Neural cell (in vitro differentiated cells): ENCODE measurements around the gene EIF4B. TPM values are rescaled to one million over a fixed set of nuclear protein-coding genes. Genes with fewer than 3 reads are reported as not detected.

ENCODE experiments used
- H2AFZ ChIP-seq: fragments of 200-600, 300-800 bp; sonication (generic), shearing (Covaris generic); 2 replicates; pipeline ENCODE4 v1.6.0; 2014; ENCODE audit warnings: low read depth, mild to moderate bottlenecking, antibody characterized with exemption, low read length, moderate library complexity
- H3F3A ChIP-seq: fragments of 200-600 bp; shearing (Covaris generic); 2 replicates; pipeline ENCODE4 v1.6.1; 2016; ENCODE audit warnings: mild to moderate bottlenecking, moderate library complexity, mixed read lengths, antibody characterized with exemption, low read length; ENCODE audit not compliant: insufficient read depth, poor library complexity, severe bottlenecking
- H3K27ac ChIP-seq: fragments of 200-600, 300-800 bp; sonication (generic), shearing (Covaris generic); 2 replicates; pipeline ENCODE4 v1.5.1; 2014; ENCODE audit warnings: mild to moderate bottlenecking, low read length, moderate library complexity
- H3K27me3 ChIP-seq: fragments of 300-800, 200-600 bp; sonication (generic), shearing (Covaris generic); 2 replicates; pipeline ENCODE4 v1.6.0; 2014; ENCODE audit warnings: mild to moderate bottlenecking, low read depth, low read length, moderate library complexity; ENCODE audit not compliant: insufficient read depth
- H3K36me3 ChIP-seq: fragments of 300-800, 200-600 bp; sonication (generic), shearing (Covaris generic); 2 replicates; pipeline ENCODE4 v1.5.1; 2014; ENCODE audit warnings: mild to moderate bottlenecking, antibody characterized with exemption, low read length, moderate library complexity; ENCODE audit not compliant: insufficient read depth
- H3K4me2 ChIP-seq: fragments of 300-800, 200-600 bp; sonication (generic), shearing (Covaris generic); 2 replicates; pipeline ENCODE4 v1.6.0; 2014; ENCODE audit warnings: mild to moderate bottlenecking, low read length
- H3K4me3 ChIP-seq: fragments of 300-800, 200-600 bp; sonication (generic), shearing (Covaris generic); 2 replicates; pipeline ENCODE4 v1.5.1; 2014; ENCODE audit warnings: mild to moderate bottlenecking, low read length, moderate library complexity
- H3K79me2 ChIP-seq: fragments of 200-600 bp; shearing (Covaris generic); replicated peaks from 2 replicates; pipeline ENCODE4 v1.6.0; 2014; ENCODE audit warnings: mild to moderate bottlenecking, low read length, moderate library complexity; ENCODE audit not compliant: insufficient read depth
- H3K9ac ChIP-seq: fragments of 300-800, 200-600 bp; sonication (generic), shearing (Covaris generic); 2 replicates; pipeline ENCODE4 v1.6.1; 2016; ENCODE audit warnings: mild to moderate bottlenecking, low read length, mixed read lengths
- H3K9me2 ChIP-seq: fragments of 200-600 bp; shearing (Covaris generic); 2 replicates; pipeline ENCODE4 v1.6.1; 2016; ENCODE audit warnings: mild to moderate bottlenecking, low read length, mixed read lengths; ENCODE audit not compliant: insufficient read depth
- H3K9me3 ChIP-seq: fragments of 200-600, 300-800 bp; sonication (generic), shearing (Covaris generic); 2 replicates; pipeline ENCODE4 v1.6.1; 2016; ENCODE audit warnings: mild to moderate bottlenecking, mixed run types, low read length, moderate library complexity, mixed read lengths
- H4K20me1 ChIP-seq: fragments of 200-600 bp; shearing (Covaris generic); 2 replicates; pipeline ENCODE4 v1.6.1; 2016; ENCODE audit warnings: mild to moderate bottlenecking, mixed run types; ENCODE audit not compliant: insufficient read depth
- EP300 ChIP-seq: fragments of 450-650 bp; conservative IDR thresholded peaks from 2 replicates; pipeline ENCODE4 v1.6.1; 2014; ENCODE audit warnings: antibody characterized with exemption, mild to moderate bottlenecking, moderate library complexity; ENCODE audit not compliant: poor library complexity, severe bottlenecking
- EZH2 ChIP-seq: fragments of 200-600, 300-800 bp; shearing (Covaris generic), sonication (generic); IDR thresholded peaks from 2 replicates; pipeline ENCODE4 v1.6.1; 2014; ENCODE audit warnings: antibody characterized with exemption, low read length, borderline replicate concordance, mild to moderate bottlenecking; ENCODE audit not compliant: insufficient read depth, poor library complexity, severe bottlenecking
- MXI1 ChIP-seq: fragments of 450-650 bp; conservative IDR thresholded peaks from 2 replicates; pipeline ENCODE4 v1.6.1; 2014; ENCODE audit warnings: antibody characterized with exemption, mild to moderate bottlenecking; ENCODE audit not compliant: poor library complexity, severe bottlenecking
- POLR2AphosphoS5 ChIP-seq: IDR thresholded peaks from 2 replicates; pipeline ENCODE4 v1.6.1; 2012
- RAD21 ChIP-seq: fragments of 450-650 bp; conservative IDR thresholded peaks from 2 replicates; pipeline ENCODE4 v1.6.1; 2014; ENCODE audit warnings: antibody characterized with exemption, mild to moderate bottlenecking, moderate library complexity
- SMC3 ChIP-seq: fragments of 450-650 bp; conservative IDR thresholded peaks from 2 replicates; pipeline ENCODE4 v1.6.1; 2014; ENCODE audit warnings: antibody characterized with exemption, mild to moderate bottlenecking, moderate library complexity; ENCODE audit not compliant: poor library complexity
- TAF1 ChIP-seq: IDR thresholded peaks from 2 replicates; pipeline ENCODE4 v1.6.1; 2012; ENCODE audit warnings: low read depth
- polyA plus RNA-seq: library from polyadenylated mRNA; depleted of rRNA; stranded (reverse); fragments of >200 nt; gene quantifications from 2 replicates; pipeline ENCODE4 v1.2.3, GENCODE V29; 2014
- TF ChIP-seq, protein P1 (sequence below): IDR thresholded peaks from 2 replicates; pipeline ENCODE4 v1.6.1; 2012; ENCODE audit warnings: borderline replicate concordance
- TF ChIP-seq, protein P2 (sequence below): fragments of 450-650 bp; IDR thresholded peaks from 2 replicates; pipeline ENCODE4 v1.5.1; 2014; ENCODE audit warnings: antibody characterized with exemption, mild to moderate bottlenecking, moderate library complexity; ENCODE audit not compliant: poor library complexity, severe bottlenecking

Gene EIF4B
- polyA plus RNA-seq, 1 donor from 2014 or later, result 333 TPM

DNA sequence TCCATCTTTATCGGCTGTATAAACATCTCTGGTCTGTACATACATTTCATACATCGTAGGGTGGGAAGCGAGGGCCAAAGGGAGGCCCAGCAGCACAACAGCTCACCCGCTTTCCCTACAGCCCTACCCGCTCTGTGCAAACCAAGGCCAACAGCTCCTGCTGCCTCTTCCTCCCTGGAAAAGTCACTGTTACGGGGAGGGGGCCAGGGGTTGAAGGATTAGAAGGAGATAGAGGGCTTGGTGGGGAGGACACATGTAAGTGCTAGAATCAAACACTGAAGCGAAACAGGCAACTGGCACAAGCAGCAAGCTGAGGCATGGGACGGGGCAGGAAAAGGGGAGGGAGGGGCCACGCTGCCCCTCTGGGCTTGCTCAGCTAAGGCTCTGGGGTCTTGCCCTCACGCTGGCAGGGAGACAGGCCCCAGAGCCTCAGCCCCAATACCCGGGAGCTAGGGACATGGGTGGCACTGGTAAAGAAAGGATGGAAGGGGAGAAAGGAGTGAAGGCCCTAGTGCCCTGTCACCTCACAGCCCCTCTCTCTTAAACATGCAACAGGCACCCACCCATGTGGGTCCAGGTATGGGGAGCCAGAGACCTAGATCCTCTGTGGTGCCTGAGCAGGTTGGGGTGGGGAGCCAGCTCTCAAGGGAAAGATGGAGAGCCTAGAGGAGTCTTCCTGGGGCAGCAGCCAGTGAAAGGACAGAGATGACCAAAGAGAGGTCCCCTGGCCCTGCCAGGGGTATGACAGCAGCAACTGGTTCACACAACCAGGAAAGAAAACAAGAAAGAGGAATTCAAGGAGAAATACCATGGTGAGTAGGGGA lies 58.6 kb downstream of the EIF4B start:
- Histone ChIP-seq H2AFZ (no peak overlapping the region), H3K4me3 (no peak overlapping the region), H3K4me2 (no peak overlapping the region), H3K9me2 (no peaks in the 10 kb centered on the region), H3K79me2 (no peaks in the 10 kb centered on the region), H3K9ac (no peak overlapping the region), H3K27me3 (no peaks in the 10 kb centered on the region), H3K9me3 (no peaks in the 10 kb centered on the region), H3F3A (no peaks in the 10 kb centered on the region), H3K27ac (no peak overlapping the region), H3K36me3 (peaks cover 4% of the 10 kb centered on the region), H4K20me1 (no peaks in the 10 kb centered on the region)
- TF ChIP-seq POLR2AphosphoS5 (no peak), RAD21 (no peak), EP300 (no peak), TAF1 (no peak), EZH2 (no peak), MXI1 (no peak), SMC3 (no peak)
- TF ChIP-seq, protein P1, sequence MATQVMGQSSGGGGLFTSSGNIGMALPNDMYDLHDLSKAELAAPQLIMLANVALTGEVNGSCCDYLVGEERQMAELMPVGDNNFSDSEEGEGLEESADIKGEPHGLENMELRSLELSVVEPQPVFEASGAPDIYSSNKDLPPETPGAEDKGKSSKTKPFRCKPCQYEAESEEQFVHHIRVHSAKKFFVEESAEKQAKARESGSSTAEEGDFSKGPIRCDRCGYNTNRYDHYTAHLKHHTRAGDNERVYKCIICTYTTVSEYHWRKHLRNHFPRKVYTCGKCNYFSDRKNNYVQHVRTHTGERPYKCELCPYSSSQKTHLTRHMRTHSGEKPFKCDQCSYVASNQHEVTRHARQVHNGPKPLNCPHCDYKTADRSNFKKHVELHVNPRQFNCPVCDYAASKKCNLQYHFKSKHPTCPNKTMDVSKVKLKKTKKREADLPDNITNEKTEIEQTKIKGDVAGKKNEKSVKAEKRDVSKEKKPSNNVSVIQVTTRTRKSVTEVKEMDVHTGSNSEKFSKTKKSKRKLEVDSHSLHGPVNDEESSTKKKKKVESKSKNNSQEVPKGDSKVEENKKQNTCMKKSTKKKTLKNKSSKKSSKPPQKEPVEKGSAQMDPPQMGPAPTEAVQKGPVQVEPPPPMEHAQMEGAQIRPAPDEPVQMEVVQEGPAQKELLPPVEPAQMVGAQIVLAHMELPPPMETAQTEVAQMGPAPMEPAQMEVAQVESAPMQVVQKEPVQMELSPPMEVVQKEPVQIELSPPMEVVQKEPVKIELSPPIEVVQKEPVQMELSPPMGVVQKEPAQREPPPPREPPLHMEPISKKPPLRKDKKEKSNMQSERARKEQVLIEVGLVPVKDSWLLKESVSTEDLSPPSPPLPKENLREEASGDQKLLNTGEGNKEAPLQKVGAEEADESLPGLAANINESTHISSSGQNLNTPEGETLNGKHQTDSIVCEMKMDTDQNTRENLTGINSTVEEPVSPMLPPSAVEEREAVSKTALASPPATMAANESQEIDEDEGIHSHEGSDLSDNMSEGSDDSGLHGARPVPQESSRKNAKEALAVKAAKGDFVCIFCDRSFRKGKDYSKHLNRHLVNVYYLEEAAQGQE, result no peak
- TF ChIP-seq, protein P2, sequence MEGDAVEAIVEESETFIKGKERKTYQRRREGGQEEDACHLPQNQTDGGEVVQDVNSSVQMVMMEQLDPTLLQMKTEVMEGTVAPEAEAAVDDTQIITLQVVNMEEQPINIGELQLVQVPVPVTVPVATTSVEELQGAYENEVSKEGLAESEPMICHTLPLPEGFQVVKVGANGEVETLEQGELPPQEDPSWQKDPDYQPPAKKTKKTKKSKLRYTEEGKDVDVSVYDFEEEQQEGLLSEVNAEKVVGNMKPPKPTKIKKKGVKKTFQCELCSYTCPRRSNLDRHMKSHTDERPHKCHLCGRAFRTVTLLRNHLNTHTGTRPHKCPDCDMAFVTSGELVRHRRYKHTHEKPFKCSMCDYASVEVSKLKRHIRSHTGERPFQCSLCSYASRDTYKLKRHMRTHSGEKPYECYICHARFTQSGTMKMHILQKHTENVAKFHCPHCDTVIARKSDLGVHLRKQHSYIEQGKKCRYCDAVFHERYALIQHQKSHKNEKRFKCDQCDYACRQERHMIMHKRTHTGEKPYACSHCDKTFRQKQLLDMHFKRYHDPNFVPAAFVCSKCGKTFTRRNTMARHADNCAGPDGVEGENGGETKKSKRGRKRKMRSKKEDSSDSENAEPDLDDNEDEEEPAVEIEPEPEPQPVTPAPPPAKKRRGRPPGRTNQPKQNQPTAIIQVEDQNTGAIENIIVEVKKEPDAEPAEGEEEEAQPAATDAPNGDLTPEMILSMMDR, result no peak

DNA sequence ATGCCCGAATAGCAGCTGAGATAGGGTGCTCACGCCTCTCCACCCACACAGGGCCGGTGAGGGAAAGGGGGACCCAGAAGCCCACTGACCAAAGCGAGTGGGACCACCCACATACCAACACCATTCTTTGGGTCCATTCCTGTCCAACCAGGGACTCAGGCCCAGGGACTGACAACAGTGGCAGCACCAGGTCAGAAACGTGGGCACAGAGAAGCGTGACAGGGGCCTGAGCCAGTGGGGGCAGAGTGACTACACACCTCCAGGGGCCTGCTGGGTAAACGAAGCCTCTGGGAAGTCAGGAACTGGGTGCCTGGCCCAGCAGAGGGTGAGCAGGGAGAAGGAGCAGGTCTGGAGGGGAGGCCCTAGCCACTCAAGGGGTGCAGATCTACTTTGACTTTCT lies 59.2 kb downstream of the EIF4B start:
- H3F3A ChIP-seq, result no peaks in the 10 kb centered on the region
- no peaks in the 10 kb centered on the region for H3K27me3 ChIP-seq
- no peaks in the 10 kb centered on the region for H4K20me1 ChIP-seq
- H3K36me3 ChIP-seq, result peaks cover 4% of the 10 kb centered on the region
- no peak overlapping the region for H3K4me2 ChIP-seq
- no peak overlapping the region for H2AFZ ChIP-seq
- no peaks in the 10 kb centered on the region for H3K79me2 ChIP-seq
- no peaks in the 10 kb centered on the region for H3K9me3 ChIP-seq
- H3K9me2 ChIP-seq, result no peaks in the 10 kb centered on the region
- H3K4me3 ChIP-seq, result no peak overlapping the region
- TF ChIP-seq EZH2 (no peak), POLR2AphosphoS5 (no peak), TAF1 (no peak), EP300 (no peak), RAD21 (no peak), MXI1 (no peak), SMC3 (no peak)
- TF ChIP-seq, protein P2, result no peak
- TF ChIP-seq, protein P1, result no peak
- H3K27ac ChIP-seq, result no peak overlapping the region
- H3K9ac ChIP-seq, result no peak overlapping the region
